Breast epithelium (tissue), 3 donors: ENCODE measurements around the gene CACNG4.

ENCODE experiments used
- POLR2A ChIP-seq: fragments of 450-650 bp; IDR thresholded peaks from one replicate; pipeline ENCODE4 v1.6.1; 2016; ENCODE audit warnings: antibody characterized with exemption, mild to moderate bottlenecking, moderate library complexity
- TF ChIP-seq, protein P1 (sequence below), 3 donors: fragments of 450-650 bp; IDR thresholded peaks; one replicate each; pipeline ENCODE4 v1.5.1; 2016 to 2017; ENCODE audit warnings: antibody characterized with exemption in 3 of 3, mild to moderate bottlenecking in 3 of 3, moderate library complexity in 3 of 3

DNA sequence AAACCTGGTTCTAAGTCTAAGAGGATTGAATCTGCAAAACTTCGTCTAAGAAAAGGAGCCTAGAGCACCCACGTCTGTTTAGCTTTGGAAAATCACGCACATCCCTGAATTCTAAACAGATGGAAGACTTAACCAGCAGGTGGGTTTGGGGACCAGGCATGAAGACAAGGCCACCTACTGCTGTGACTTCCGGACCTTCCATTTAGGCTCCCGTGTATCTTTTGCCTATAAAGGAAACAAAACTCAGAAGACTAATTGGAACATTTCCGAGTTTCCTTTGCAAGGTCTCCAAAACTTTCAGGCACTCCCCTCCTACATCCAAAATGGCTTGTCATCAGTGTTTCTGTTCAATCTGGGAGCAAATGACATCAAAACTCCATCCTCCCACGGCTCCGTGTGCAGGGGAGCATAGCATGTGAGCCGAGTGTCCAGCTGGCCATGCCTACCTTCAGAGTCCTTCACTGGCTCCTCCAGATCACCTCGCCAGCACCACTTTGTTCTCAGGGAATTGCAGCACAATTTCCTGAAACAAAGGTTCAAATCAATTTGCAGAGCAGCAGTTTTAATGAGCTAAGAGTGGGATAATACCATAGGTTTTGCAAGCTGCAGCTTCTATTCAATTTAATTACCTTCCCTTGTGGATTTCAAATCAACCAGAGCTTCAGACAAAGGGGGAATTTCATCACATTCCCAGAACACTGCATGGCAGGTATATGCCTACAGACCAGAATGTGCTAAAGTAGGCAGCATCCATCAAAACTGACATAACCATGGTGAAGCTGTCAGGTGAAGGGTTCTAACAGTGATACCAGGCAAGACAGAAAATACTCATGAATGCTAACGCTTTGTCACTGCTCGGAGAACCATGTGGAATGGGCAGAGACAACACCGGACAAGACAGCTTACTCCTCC lies 103.3 kb downstream of the CACNG4 start:
- TF ChIP-seq, protein P1, sequence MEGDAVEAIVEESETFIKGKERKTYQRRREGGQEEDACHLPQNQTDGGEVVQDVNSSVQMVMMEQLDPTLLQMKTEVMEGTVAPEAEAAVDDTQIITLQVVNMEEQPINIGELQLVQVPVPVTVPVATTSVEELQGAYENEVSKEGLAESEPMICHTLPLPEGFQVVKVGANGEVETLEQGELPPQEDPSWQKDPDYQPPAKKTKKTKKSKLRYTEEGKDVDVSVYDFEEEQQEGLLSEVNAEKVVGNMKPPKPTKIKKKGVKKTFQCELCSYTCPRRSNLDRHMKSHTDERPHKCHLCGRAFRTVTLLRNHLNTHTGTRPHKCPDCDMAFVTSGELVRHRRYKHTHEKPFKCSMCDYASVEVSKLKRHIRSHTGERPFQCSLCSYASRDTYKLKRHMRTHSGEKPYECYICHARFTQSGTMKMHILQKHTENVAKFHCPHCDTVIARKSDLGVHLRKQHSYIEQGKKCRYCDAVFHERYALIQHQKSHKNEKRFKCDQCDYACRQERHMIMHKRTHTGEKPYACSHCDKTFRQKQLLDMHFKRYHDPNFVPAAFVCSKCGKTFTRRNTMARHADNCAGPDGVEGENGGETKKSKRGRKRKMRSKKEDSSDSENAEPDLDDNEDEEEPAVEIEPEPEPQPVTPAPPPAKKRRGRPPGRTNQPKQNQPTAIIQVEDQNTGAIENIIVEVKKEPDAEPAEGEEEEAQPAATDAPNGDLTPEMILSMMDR (IDR thresholded peaks at IDR 0.05), result no peak
- no peak for TF ChIP-seq POLR2A
